ENCODE measurements around the gene DNMBP. TPM values are rescaled to one million over a fixed set of nuclear protein-coding genes. Genes with fewer than 3 reads are reported as not detected.
"Not testable (repeated sequence)": the region's sequence is repeated elsewhere in the genome, so short reads cannot be mapped to it uniquely, and the experiment has no call there.

Gene DNMBP
- total RNA-seq, 1 donor from 2014 or later: 15.9 TPM

- Histone ChIP-seq H3K27ac (no peak overlapping the region), H3K4me3 (no peak overlapping the region), H3K27me3 (no peaks in the 10 kb centered on the region), H3K9me3 (no peaks in the 10 kb centered on the region), H3K4me1 (peaks cover 0 to 5% of the 10 kb centered on the region in 2 donors), H3K36me3 (no peaks in the 10 kb centered on the region)
- no peak for DNase-seq (ENCODE audit: low spot score in 2 of 2)
- intact Hi-C loops (cut with DNase I): loop anchor here (10.0 kb wide), 2 partner anchors 340 to 680 kb away; partner anchors contain the start of genes ERLIN1 and NDUFB8
- no peak for TF ChIP-seq CTCF (IDR thresholded peaks at IDR 0.05)
Measured at GRCh38 chr10:99844433-99844955, 165.3 kb downstream of the DNMBP start.

- intact Hi-C loops (cut with DNase I): loop anchor here (10.0 kb wide), 2 partner anchors 341 to 681 kb away; partner anchors contain the start of genes ERLIN1 and NDUFB8
- no peak for TF ChIP-seq CTCF (IDR thresholded peaks at IDR 0.05)
- Histone ChIP-seq H3K36me3 (no peaks in the 10 kb centered on the region), H3K27me3 (no peaks in the 10 kb centered on the region), H3K4me3 (no peak overlapping the region), H3K27ac (no peak overlapping the region), H3K4me1 (peaks cover 0 to 5% of the 10 kb centered on the region in 2 donors), H3K9me3 (no peaks in the 10 kb centered on the region)
- DNase-seq (ENCODE audit: low spot score in 2 of 2): no peak
Measured at GRCh38 chr10:99843310-99843709, 166.4 kb downstream of the DNMBP start.

GRCh38 chr10:99841746-99842145 is 168.0 kb downstream of the DNMBP start:
- H3K9me3 ChIP-seq: no peaks in the 10 kb centered on the region
- intact Hi-C loops (cut with DNase I): loop anchor here (10.0 kb wide), 2 partner anchors 343 to 683 kb away; partner anchors contain the start of genes ERLIN1 and NDUFB8
- H3K36me3 ChIP-seq: no peaks in the 10 kb centered on the region
- peaks cover 0 to 5% of the 10 kb centered on the region in 2 donors for H3K4me1 ChIP-seq
- no peak for DNase-seq (ENCODE audit: low spot score in 2 of 2)
- H3K27ac ChIP-seq: no peak overlapping the region
- TF ChIP-seq CTCF (IDR thresholded peaks at IDR 0.05): no peak
- H3K4me3 ChIP-seq: no peak overlapping the region
- no peaks in the 10 kb centered on the region for H3K27me3 ChIP-seq

GRCh38 chr10:99840859-99841258 is 168.9 kb downstream of the DNMBP start:
- not testable (repeated sequence) for H3K9me3 ChIP-seq; DNase-seq (ENCODE audit: low spot score in 2 of 2); H3K36me3 ChIP-seq; H3K27ac ChIP-seq; H3K27me3 ChIP-seq; H3K4me1 ChIP-seq; H3K4me3 ChIP-seq
- intact Hi-C loops (cut with DNase I): loop anchor here (10.0 kb wide), 2 partner anchors 344 to 684 kb away; partner anchors contain the start of genes ERLIN1 and NDUFB8

GRCh38 chr10:99836711-99837110 is 173.0 kb downstream of the DNMBP start:
- no peaks in the 10 kb centered on the region for H3K9me3 ChIP-seq
- DNase-seq (ENCODE audit: low spot score in 2 of 2): no peak
- no peaks in the 10 kb centered on the region for H3K27me3 ChIP-seq
- intact Hi-C loops (cut with DNase I): no loop called here
- no peak for TF ChIP-seq CTCF (IDR thresholded peaks at IDR 0.05)
- no peak overlapping the region for H3K4me3 ChIP-seq
- no peak overlapping the region for H3K27ac ChIP-seq
- H3K36me3 ChIP-seq: no peaks in the 10 kb centered on the region
- H3K4me1 ChIP-seq: no peaks in the 10 kb centered on the region

GRCh38 chr10:99835947-99836346 is 173.8 kb downstream of the DNMBP start:
- DNase-seq (ENCODE audit: low spot score in 2 of 2): no peak
- Histone ChIP-seq H3K36me3 (no peaks in the 10 kb centered on the region), H3K4me1 (no peaks in the 10 kb centered on the region), H3K9me3 (no peaks in the 10 kb centered on the region), H3K27me3 (no peaks in the 10 kb centered on the region), H3K4me3 (no peak overlapping the region), H3K27ac (no peak overlapping the region)
- TF ChIP-seq CTCF (IDR thresholded peaks at IDR 0.05): no peak
- intact Hi-C loops (cut with DNase I): no loop called here

All from ascending aorta (tissue), 2 donors.